Epithelial cell of esophagus (primary cell): Measurements from ENCODE around the gene HIVEP1.
A peak's percentile ranks its signal among the peaks of the same experiment; 100 is the strongest.

ENCODE experiments used
- DNase-seq: peaks from one replicate; pipeline ENCODE4 v3.0.0; 2010; ENCODE audit warnings: low read depth
- H3K4me3 ChIP-seq: 2 replicates; pipeline ENCODE4 v1.5.1; 2011; ENCODE audit warnings: mild to moderate bottlenecking, low read length, control low read depth
- TF ChIP-seq, protein P1 (sequence below): IDR thresholded peaks from 2 replicates; pipeline ENCODE4 v1.5.1; 2011; ENCODE audit warnings: low read depth, mild to moderate bottlenecking, low read length, control low read depth, inconsistent platforms; ENCODE audit not compliant: insufficient read depth; ENCODE audit errors: missing control alignments

Gene HIVEP1

DNA sequence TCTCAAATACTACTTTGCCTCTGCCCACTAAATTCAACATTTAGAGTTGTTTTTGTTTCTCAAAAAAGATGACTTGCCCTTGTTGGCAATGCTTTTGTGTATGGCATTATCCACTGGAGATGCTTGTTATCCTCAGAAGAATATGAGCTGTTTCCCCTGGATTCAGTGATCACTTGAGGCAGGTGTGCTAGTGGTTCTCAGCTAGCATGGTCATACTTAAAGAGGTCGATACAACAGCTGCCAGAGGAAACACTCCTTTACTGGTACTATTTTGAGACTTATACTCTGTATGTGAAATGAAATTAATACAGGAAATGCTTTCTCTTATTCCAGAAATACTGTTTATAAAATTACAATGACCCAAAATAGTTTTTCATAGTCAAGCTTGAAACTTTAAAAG, 122.5 kb downstream of the HIVEP1 start:
- no peak overlapping the region for H3K4me3 ChIP-seq
- TF ChIP-seq, protein P1, sequence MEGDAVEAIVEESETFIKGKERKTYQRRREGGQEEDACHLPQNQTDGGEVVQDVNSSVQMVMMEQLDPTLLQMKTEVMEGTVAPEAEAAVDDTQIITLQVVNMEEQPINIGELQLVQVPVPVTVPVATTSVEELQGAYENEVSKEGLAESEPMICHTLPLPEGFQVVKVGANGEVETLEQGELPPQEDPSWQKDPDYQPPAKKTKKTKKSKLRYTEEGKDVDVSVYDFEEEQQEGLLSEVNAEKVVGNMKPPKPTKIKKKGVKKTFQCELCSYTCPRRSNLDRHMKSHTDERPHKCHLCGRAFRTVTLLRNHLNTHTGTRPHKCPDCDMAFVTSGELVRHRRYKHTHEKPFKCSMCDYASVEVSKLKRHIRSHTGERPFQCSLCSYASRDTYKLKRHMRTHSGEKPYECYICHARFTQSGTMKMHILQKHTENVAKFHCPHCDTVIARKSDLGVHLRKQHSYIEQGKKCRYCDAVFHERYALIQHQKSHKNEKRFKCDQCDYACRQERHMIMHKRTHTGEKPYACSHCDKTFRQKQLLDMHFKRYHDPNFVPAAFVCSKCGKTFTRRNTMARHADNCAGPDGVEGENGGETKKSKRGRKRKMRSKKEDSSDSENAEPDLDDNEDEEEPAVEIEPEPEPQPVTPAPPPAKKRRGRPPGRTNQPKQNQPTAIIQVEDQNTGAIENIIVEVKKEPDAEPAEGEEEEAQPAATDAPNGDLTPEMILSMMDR: no peak
- no peak for DNase-seq

- no peak for DNase-seq
- no peak overlapping the region for H3K4me3 ChIP-seq
- TF ChIP-seq, protein P1: no peak
These were observed 122.9 kb downstream of the HIVEP1 start for GRCh38 chr6:12134991-12135390.

DNA sequence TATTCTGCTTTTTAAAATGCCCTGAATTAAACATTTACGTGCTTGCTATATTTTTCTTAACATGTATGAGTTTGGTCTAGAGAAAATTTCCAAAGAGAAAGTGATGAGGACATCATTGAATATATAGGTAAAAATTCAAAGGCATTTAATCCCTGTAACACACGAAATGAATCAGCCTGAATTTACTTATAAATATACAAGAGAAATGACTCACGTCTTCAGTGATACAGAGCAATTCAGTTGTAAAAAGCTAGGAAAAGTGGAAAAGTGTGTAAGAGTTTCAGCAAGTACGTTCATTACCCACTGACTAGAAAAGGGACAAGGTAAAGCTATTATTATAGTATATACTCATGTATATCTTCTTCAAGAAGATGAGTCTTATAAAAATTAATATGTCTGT, 124.8 kb downstream of the HIVEP1 start:
- H3K4me3 ChIP-seq: no peak overlapping the region
- TF ChIP-seq, protein P1: no peak
- peak; percentile 53 for DNase-seq

GRCh38 chr6:12137480-12137879, 125.4 kb downstream of the HIVEP1 start:
- peak; percentile 62 for DNase-seq
- no peak overlapping the region for H3K4me3 ChIP-seq
- TF ChIP-seq, protein P1: no peak

- H3K4me3 ChIP-seq: no peak overlapping the region
- TF ChIP-seq, protein P1: no peak
- DNase-seq: no peak
These were observed 126.3 kb downstream of the HIVEP1 start for GRCh38 chr6:12138381-12138780.

GRCh38 chr6:12138936-12139335, 126.8 kb downstream of the HIVEP1 start:
- DNase-seq: no peak
- no peak overlapping the region for H3K4me3 ChIP-seq
- TF ChIP-seq, protein P1: no peak

DNA sequence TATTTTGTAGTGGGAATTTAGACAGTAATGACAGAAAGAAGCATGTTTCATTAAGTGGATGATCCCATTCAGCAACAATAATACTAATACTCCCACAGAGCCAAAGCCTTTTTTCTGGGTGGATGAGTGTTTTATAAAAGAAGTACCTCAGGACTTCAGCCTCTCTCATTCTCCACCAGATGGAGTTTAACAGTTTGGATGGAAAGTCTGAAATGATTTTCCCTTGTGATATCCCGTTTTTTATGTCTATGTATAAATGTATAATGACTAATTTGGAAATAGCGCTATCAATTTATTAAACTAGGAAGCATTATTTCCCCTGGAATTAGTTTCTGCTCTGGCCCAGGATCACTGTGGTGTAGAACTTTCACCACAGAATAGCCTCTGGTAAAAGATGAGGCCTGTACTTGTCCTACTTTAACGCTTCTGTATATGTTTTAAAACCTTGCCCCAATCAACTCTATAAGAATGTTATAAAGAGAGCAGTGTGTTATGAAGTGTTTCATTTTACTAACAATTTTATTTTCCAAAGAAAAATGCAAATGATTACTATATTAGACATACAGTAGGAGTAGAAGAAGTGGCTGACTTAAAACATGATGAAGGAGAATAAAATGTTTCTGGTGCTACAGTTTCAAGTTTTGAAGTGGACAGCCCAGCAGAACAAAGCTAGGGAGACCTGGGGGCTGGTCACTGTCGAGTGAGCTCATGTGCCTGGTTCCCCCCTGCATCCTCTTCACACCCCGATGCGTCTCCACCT, 135.6 kb downstream of the HIVEP1 start:
- H3K4me3 ChIP-seq: no peak overlapping the region
- DNase-seq: no peak
- TF ChIP-seq, protein P1: peak; percentile 24
